ENCODE data around the gene AK8. TPM values are rescaled to one million over a fixed set of nuclear protein-coding genes. Genes with fewer than 3 reads are reported as not detected.

The AK8 gene
- total and polyA plus RNA-seq, 2 experiments from 2014 or later = 0.14 to 0.78 TPM

GRCh38 chr9:132703336-132703735 lies 174.7 kb downstream of the AK8 start (continued):
- TF ChIP-seq ZNF462 (CRISPR knock-in tag; IDR thresholded peaks at IDR 0.05) (no peak), JUNB (IDR thresholded peaks at IDR 0.05; ENCODE audit: unreplicated experiment) (no peak), ETS1 (IDR thresholded peaks at IDR 0.05) (no peak), CTCF (conservative IDR thresholded peaks at IDR 0.05; ENCODE audit: low read depth in 2 of 2) (no peak), ZNF114 (CRISPR knock-in tag; IDR thresholded peaks at IDR 0.05) (no peak), EZH2phosphoT487 (IDR thresholded peaks at IDR 0.05; ENCODE audit: unreplicated experiment) (no peak), NANOG (IDR thresholded peaks at IDR 0.05; ENCODE audit: borderline replicate concordance) (no peak), CREB1 (CRISPR knock-in tag; IDR thresholded peaks at IDR 0.05; ENCODE audit: low read depth) (no peak)

Data from GM23338 (cell line).